H1 (cell line): ENCODE measurements around the gene ADGRD2. TPM values are rescaled to one million over a fixed set of nuclear protein-coding genes. Genes with fewer than 3 reads are reported as not detected.

Experiments
- EGR1 ChIP-seq: IDR thresholded peaks from 2 replicates; pipeline ENCODE4 v1.6.1; 2011; ENCODE audit warnings: low read depth, low read length, borderline replicate concordance
- polyA plus RNA-seq, 7 experiments: library from polyadenylated mRNA; depleted of rRNA in 3 of 7; stranded (reverse) in 5 of 7; unstranded in 2 of 7; fragments of >200 nt in 5 of 7; fragments of 200-250 nt in 2 of 7; gene quantifications; 1 replicate in 5 of 7; 2 replicates in 1 of 7; 4 replicates in 1 of 7; pipeline versions ENCODE4 v1.2.1 to v1.2.3, GENCODE V29; 2011 to 2013; ENCODE audit warnings: missing spikeins in 2 of 7, mixed read lengths in 2 of 7
- total RNA-seq: library from RNA; stranded (reverse); fragmentation: NEBNext Ultra II Directional; extraction: Animal tissue kit (Norgen Biotek cat#: 25700); gene quantifications from 2 replicates; pipeline ENCODE4 v1.2.1, GENCODE V29; 2021
- TF ChIP-seq, protein P1 (sequence below): fragments of 300-600 bp; sonication (generic); IDR thresholded peaks from 2 replicates; pipeline ENCODE4 v1.7.1; 2012; ENCODE audit warnings: low read length, moderate library complexity, mild to moderate bottlenecking, inconsistent platforms; ENCODE audit not compliant: insufficient replicate concordance

ADGRD2 gene
- total and polyA plus RNA-seq, 2 of the 8 experiments (the other 6 are each of a cell fraction or from before 2014, with no cell fraction given): 0.41 to 1.4 TPM

DNA sequence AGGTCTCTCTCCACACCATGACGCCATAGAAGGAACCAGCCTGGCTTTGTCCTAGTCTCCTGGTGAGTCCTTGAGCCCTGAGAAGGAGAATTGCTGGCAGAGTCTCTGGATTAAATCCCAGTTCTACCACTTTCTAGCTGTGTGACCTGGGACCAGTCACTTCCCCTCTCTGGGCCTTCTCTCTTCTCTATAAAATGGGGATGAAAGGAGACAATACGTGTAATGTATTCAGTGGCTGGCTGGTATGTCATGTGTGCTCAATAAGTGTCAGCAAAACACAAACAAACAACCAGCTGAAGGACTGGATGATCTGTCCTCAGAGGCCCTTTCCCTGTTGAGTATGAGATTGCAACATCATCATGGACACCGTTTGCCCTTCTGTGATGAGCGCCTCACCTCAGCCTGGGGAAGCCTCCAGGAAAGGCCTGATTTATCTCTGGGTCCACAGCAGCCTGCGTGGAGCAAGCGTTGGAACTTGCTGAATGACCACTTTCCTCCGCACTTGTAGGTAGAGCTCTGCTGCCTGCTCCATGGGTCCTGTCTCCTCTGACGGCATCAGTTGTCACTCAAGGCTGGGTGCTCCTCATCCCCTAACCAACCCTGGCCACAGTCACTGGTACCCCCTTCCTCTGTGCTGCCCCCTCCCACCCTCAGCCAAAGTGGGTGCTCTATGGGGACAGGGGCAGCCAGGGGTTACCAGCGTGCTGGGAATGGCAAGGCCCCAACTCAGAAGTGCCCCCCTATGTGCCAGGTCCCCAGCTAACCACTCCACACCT is 60.6 kb downstream of the ADGRD2 start (continued):
- TF ChIP-seq, protein P1, sequence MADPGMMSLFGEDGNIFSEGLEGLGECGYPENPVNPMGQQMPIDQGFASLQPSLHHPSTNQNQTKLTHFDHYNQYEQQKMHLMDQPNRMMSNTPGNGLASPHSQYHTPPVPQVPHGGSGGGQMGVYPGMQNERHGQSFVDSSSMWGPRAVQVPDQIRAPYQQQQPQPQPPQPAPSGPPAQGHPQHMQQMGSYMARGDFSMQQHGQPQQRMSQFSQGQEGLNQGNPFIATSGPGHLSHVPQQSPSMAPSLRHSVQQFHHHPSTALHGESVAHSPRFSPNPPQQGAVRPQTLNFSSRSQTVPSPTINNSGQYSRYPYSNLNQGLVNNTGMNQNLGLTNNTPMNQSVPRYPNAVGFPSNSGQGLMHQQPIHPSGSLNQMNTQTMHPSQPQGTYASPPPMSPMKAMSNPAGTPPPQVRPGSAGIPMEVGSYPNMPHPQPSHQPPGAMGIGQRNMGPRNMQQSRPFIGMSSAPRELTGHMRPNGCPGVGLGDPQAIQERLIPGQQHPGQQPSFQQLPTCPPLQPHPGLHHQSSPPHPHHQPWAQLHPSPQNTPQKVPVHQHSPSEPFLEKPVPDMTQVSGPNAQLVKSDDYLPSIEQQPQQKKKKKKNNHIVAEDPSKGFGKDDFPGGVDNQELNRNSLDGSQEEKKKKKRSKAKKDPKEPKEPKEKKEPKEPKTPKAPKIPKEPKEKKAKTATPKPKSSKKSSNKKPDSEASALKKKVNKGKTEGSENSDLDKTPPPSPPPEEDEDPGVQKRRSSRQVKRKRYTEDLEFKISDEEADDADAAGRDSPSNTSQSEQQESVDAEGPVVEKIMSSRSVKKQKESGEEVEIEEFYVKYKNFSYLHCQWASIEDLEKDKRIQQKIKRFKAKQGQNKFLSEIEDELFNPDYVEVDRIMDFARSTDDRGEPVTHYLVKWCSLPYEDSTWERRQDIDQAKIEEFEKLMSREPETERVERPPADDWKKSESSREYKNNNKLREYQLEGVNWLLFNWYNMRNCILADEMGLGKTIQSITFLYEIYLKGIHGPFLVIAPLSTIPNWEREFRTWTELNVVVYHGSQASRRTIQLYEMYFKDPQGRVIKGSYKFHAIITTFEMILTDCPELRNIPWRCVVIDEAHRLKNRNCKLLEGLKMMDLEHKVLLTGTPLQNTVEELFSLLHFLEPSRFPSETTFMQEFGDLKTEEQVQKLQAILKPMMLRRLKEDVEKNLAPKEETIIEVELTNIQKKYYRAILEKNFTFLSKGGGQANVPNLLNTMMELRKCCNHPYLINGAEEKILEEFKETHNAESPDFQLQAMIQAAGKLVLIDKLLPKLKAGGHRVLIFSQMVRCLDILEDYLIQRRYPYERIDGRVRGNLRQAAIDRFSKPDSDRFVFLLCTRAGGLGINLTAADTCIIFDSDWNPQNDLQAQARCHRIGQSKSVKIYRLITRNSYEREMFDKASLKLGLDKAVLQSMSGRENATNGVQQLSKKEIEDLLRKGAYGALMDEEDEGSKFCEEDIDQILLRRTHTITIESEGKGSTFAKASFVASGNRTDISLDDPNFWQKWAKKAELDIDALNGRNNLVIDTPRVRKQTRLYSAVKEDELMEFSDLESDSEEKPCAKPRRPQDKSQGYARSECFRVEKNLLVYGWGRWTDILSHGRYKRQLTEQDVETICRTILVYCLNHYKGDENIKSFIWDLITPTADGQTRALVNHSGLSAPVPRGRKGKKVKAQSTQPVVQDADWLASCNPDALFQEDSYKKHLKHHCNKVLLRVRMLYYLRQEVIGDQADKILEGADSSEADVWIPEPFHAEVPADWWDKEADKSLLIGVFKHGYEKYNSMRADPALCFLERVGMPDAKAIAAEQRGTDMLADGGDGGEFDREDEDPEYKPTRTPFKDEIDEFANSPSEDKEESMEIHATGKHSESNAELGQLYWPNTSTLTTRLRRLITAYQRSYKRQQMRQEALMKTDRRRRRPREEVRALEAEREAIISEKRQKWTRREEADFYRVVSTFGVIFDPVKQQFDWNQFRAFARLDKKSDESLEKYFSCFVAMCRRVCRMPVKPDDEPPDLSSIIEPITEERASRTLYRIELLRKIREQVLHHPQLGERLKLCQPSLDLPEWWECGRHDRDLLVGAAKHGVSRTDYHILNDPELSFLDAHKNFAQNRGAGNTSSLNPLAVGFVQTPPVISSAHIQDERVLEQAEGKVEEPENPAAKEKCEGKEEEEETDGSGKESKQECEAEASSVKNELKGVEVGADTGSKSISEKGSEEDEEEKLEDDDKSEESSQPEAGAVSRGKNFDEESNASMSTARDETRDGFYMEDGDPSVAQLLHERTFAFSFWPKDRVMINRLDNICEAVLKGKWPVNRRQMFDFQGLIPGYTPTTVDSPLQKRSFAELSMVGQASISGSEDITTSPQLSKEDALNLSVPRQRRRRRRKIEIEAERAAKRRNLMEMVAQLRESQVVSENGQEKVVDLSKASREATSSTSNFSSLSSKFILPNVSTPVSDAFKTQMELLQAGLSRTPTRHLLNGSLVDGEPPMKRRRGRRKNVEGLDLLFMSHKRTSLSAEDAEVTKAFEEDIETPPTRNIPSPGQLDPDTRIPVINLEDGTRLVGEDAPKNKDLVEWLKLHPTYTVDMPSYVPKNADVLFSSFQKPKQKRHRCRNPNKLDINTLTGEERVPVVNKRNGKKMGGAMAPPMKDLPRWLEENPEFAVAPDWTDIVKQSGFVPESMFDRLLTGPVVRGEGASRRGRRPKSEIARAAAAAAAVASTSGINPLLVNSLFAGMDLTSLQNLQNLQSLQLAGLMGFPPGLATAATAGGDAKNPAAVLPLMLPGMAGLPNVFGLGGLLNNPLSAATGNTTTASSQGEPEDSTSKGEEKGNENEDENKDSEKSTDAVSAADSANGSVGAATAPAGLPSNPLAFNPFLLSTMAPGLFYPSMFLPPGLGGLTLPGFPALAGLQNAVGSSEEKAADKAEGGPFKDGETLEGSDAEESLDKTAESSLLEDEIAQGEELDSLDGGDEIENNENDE: no peak
- TF ChIP-seq EGR1: no peak
